Panc1 (cell line): Measurements from ENCODE around the gene C17orf100. TPM values are rescaled to one million over a fixed set of nuclear protein-coding genes. Genes with fewer than 3 reads are reported as not detected.

Experiments
- ATAC-seq: fragments of 200-7000 bp; cut with Tn5 transposase; 2 replicates; pipeline ENCODE4 v1.9.1; 2020; ENCODE audit warnings: mild to moderate bottlenecking, moderate library complexity
- BruUV-seq: library from RNA; stranded (reverse); fragments of 400-500 nt; replicated peaks from 2 replicates; lab custom pipeline; 2021; lab: Mats Ljungman, UMichigan
- CTCF ChIA-PET: fragments of 300-600 bp; sonication (Branson Sonifier 250); formaldehyde crosslinking; loops from one replicate; lab custom pipeline; 2022; ENCODE audit warnings: antibody characterized with exemption; lab: Charles Lee
- POLR2A ChIA-PET: fragments of 300-600 bp; sonication (Branson Sonifier 250); formaldehyde crosslinking; loops from one replicate; lab custom pipeline; 2022; ENCODE audit warnings: antibody characterized with exemption; lab: Charles Lee
- DNase-seq: peaks from one replicate; pipeline ENCODE4 v3.0.0-alpha.2; 2010; ENCODE audit warnings: low read depth, low spot score
- H3K27ac ChIP-seq: 2 replicates; pipeline ENCODE4 v1.5.1; 2011; ENCODE audit warnings: mild to moderate bottlenecking, low read length, inconsistent platforms
- H3K27me3 ChIP-seq: fragments of 200-500 bp; sonication (Bioruptor generic); 2 replicates; pipeline ENCODE4 v1.6.0; 2014; ENCODE audit warnings: low read length, inconsistent platforms; ENCODE audit not compliant: control insufficient read depth, insufficient read depth
- H3K36me3 ChIP-seq: fragments of 200-500 bp; sonication (Bioruptor generic); 2 replicates; pipeline ENCODE4 v1.5.1; 2014; ENCODE audit warnings: inconsistent platforms, mild to moderate bottlenecking, low read length, moderate library complexity; ENCODE audit not compliant: control insufficient read depth, insufficient read depth
- H3K4me1 ChIP-seq: 2 replicates; pipeline ENCODE4 v1.5.1; 2011; ENCODE audit warnings: inconsistent platforms, mild to moderate bottlenecking, low read length, moderate library complexity; ENCODE audit not compliant: control insufficient read depth, insufficient read depth
- H3K4me3 ChIP-seq, 2 experiments: 2 replicates each; pipeline ENCODE4 v1.5.1; 2011 to 2012; ENCODE audit warnings: low read depth in 2 of 2, low read length in 2 of 2, mild to moderate bottlenecking in 2 of 2, inconsistent platforms in 1 of 2, moderate library complexity in 1 of 2
- H3K9me3 ChIP-seq: fragments of 200-500 bp; sonication (Bioruptor generic); 2 replicates; pipeline ENCODE4 v1.5.1; 2014; ENCODE audit warnings: low read depth, mild to moderate bottlenecking, inconsistent platforms, low read length, moderate library complexity; ENCODE audit not compliant: control insufficient read depth, insufficient read depth
- POLR2AphosphoS5 ChIP-seq: IDR thresholded peaks from 2 replicates; pipeline ENCODE4 v1.6.1; 2012; ENCODE audit warnings: mild to moderate bottlenecking, low read depth, low read length, moderate library complexity
- REST ChIP-seq, 2 experiments: IDR thresholded peaks; 2 replicates each; pipeline ENCODE4 v1.6.1; 2011 to 2012; ENCODE audit warnings: low read depth in 2 of 2, control low read depth in 1 of 2, low read length in 1 of 2, mild to moderate bottlenecking in 1 of 2, moderate library complexity in 1 of 2; ENCODE audit not compliant: insufficient read depth in 1 of 2
- SIN3A ChIP-seq: IDR thresholded peaks from 2 replicates; pipeline ENCODE4 v1.6.1; 2012; ENCODE audit warnings: low read depth, mild to moderate bottlenecking, low read length, moderate library complexity, borderline replicate concordance; ENCODE audit not compliant: insufficient read depth
- TCF7L2 ChIP-seq: IDR thresholded peaks from 2 replicates; pipeline ENCODE4 v1.6.1; 2011; ENCODE audit warnings: mild to moderate bottlenecking, low read depth, low read length, inconsistent platforms
- in situ Hi-C: cut with HindIII; loops from 2 replicates; pipeline ENCODE4 v1.10.0; 2016; ENCODE audit warnings: low sequenced_read_pairs, low pct_unique_long_range_greater_than_20kb
- intact Hi-C: fragments of 100-400 bp; cut with micrococcal nuclease; formaldehyde crosslinking; loops from one replicate; pipeline ENCODE4 v1.10.0; 2022; ENCODE audit not compliant: unreplicated experiment
- total RNA-seq: library from RNA; stranded (reverse); gene quantifications from one replicate; pipeline ENCODE4 v1.2.1, GENCODE V29; 2021; ENCODE audit not compliant: unreplicated experiment
- TF ChIP-seq, protein P1 (sequence below): fragments of 450-650 bp; IDR thresholded peaks from 2 replicates; pipeline ENCODE4 v1.5.1; 2017; ENCODE audit warnings: mild to moderate bottlenecking

The C17orf100 gene
- total RNA-seq, 1 experiment from 2014 or later: 2.8 TPM

DNA sequence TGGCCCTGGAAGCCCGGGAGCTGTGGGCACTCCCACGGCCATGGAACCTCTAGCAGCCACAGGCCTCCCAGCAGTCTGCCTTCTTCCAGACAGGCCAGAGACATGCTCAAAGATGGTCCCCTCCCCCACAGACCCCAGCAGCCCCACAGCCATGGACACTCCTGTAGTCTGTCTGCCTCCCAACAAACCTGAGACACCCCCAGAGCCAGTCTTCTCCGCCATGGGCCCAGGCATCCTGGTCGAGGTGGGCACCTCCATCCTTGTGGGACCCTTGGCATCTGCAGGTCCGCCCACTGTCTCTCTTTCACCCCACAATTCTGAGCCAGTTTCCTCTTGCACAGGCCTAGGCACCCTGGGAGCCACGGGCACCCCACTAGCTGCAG, 14.1 kb upstream of the C17orf100 start:
- TF ChIP-seq SIN3A: no peak
- no peak for TF ChIP-seq POLR2AphosphoS5
- TF ChIP-seq REST (IDR thresholded peaks at IDR 0.05; ENCODE audit: insufficient read depth in 1 of 2, low read depth in 2 of 2, low read length in 1 of 2): no peak
- TF ChIP-seq TCF7L2: no peak
- TF ChIP-seq, protein P1, sequence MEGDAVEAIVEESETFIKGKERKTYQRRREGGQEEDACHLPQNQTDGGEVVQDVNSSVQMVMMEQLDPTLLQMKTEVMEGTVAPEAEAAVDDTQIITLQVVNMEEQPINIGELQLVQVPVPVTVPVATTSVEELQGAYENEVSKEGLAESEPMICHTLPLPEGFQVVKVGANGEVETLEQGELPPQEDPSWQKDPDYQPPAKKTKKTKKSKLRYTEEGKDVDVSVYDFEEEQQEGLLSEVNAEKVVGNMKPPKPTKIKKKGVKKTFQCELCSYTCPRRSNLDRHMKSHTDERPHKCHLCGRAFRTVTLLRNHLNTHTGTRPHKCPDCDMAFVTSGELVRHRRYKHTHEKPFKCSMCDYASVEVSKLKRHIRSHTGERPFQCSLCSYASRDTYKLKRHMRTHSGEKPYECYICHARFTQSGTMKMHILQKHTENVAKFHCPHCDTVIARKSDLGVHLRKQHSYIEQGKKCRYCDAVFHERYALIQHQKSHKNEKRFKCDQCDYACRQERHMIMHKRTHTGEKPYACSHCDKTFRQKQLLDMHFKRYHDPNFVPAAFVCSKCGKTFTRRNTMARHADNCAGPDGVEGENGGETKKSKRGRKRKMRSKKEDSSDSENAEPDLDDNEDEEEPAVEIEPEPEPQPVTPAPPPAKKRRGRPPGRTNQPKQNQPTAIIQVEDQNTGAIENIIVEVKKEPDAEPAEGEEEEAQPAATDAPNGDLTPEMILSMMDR: no peak
- no peak for DNase-seq
- H3K4me1 ChIP-seq: peaks cover 15% of the 10 kb centered on the region
- POLR2A ChIA-PET: no interaction called here
- ATAC-seq: no peak
- no peak overlapping the region for H3K4me3 ChIP-seq
- in situ Hi-C loops: no loop called here
- no peaks in the 10 kb centered on the region for H3K27me3 ChIP-seq
- H3K36me3 ChIP-seq: peaks cover 24% of the 10 kb centered on the region
- intact Hi-C loops: no loop called here
- CTCF ChIA-PET: no interaction called here
- BruUV-seq: no TSS peak
- no peaks in the 10 kb centered on the region for H3K9me3 ChIP-seq
- no peak overlapping the region for H3K27ac ChIP-seq

DNA sequence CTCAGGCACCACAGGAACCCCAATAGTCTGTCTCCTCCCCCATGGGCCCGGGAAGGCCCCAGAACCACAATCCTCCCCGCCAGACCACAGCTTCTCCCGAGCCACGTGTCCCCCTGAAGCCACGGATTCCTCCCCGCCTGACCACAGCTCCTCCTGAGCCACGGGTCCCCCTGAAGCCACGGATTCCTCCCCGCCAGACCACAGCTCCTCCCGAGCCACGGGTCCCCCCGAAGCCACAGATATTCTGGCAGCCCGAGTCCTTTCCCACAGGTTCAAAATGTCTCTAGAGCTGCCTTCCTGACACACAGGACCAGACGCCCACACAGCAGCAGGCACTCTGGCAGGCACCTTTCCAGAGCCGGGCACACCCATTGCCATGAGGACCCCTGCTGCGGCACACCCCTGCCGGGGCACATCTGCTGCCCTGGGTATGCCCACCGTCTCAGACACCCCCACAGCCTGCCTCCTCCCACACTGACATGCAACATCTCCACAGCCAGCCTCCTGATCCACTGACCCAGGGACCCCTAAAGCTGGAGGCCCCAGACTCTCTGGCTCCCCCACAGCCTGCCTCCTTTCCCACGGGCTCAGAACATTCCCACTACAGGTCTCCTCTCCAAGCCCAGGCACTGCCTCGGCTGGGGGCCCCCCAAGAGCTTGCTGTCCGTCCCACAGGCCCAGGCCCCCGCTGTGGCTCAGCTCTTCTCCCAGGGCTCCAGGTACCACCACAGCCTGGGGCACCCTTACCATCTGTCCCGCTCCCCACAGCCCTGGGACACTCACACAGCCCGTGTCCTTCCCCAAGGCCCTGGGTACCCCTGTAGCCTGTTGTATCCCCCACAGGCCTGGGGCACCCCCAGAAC, 13.3 kb upstream of the C17orf100 start:
- H3K4me1 ChIP-seq: peaks cover 17% of the 10 kb centered on the region
- no peaks in the 10 kb centered on the region for H3K9me3 ChIP-seq
- in situ Hi-C loops (no loop called here), intact Hi-C loops (no loop called here)
- no TSS peak for BruUV-seq
- no peak for TF ChIP-seq REST (IDR thresholded peaks at IDR 0.05; ENCODE audit: insufficient read depth in 1 of 2, low read depth in 2 of 2, low read length in 1 of 2)
- no peak for TF ChIP-seq SIN3A
- TF ChIP-seq, protein P1: no peak
- TF ChIP-seq TCF7L2: no peak
- no peak for TF ChIP-seq POLR2AphosphoS5
- CTCF ChIA-PET: no interaction called here
- H3K36me3 ChIP-seq: peaks cover 20% of the 10 kb centered on the region
- H3K27ac ChIP-seq: no peak overlapping the region
- no peaks in the 10 kb centered on the region for H3K27me3 ChIP-seq
- no peak for DNase-seq
- no peak overlapping the region for H3K4me3 ChIP-seq
- ATAC-seq: no peak
- POLR2A ChIA-PET: no interaction called here
